Epithelial cell of esophagus (primary cell): ENCODE results near the gene TOE1.
"Not testable (repeated sequence)": the region's sequence is repeated elsewhere in the genome, so short reads cannot be mapped to it uniquely, and the experiment has no call there.

ENCODE experiments used
- DNase-seq: peaks from one replicate; pipeline ENCODE4 v3.0.0; 2010; ENCODE audit warnings: low read depth
- H3K4me3 ChIP-seq: 2 replicates; pipeline ENCODE4 v1.5.1; 2011; ENCODE audit warnings: mild to moderate bottlenecking, low read length, control low read depth
- CTCF ChIP-seq: IDR thresholded peaks from 2 replicates; pipeline ENCODE4 v1.5.1; 2011; ENCODE audit warnings: low read depth, mild to moderate bottlenecking, low read length, control low read depth, inconsistent platforms; ENCODE audit not compliant: insufficient read depth; ENCODE audit errors: missing control alignments

Gene TOE1

GRCh38 chr1:45355683-45356082, 15.7 kb downstream of the TOE1 start:
- DNase-seq: peak; percentile 33
- no peak for TF ChIP-seq CTCF
- no peak overlapping the region for H3K4me3 ChIP-seq

GRCh38 chr1:45356186-45356585, 16.2 kb downstream of the TOE1 start:
- H3K4me3 ChIP-seq: no peak overlapping the region
- TF ChIP-seq CTCF: no peak
- DNase-seq: peak; percentile 73

GRCh38 chr1:45359882-45360513, 20.0 kb downstream of the TOE1 start:
- no peak overlapping the region for H3K4me3 ChIP-seq
- peak; percentile 64 for TF ChIP-seq CTCF
- peak; percentile 81 for DNase-seq

GRCh38 chr1:45360981-45361380, 21.0 kb downstream of the TOE1 start:
- DNase-seq: peak; percentile 66
- TF ChIP-seq CTCF: peak; percentile 33
- H3K4me3 ChIP-seq: not testable (repeated sequence)

GRCh38 chr1:45364294-45364693, 24.3 kb downstream of the TOE1 start:
- DNase-seq: no peak
- no peak for TF ChIP-seq CTCF
- H3K4me3 ChIP-seq: no peak overlapping the region

- no peak for DNase-seq
- no peak for TF ChIP-seq CTCF
- no peak overlapping the region for H3K4me3 ChIP-seq
These were observed 25.1 kb downstream of the TOE1 start for GRCh38 chr1:45365051-45365450.

GRCh38 chr1:45370575-45370974, 30.6 kb downstream of the TOE1 start:
- no peak for DNase-seq
- no peak overlapping the region for H3K4me3 ChIP-seq
- no peak for TF ChIP-seq CTCF
